Left colon (tissue), 2 donors: Measurements from ENCODE around the gene GBA2. TPM values are rescaled to one million over a fixed set of nuclear protein-coding genes. Genes with fewer than 3 reads are reported as not detected.

ENCODE experiments used
- ATAC-seq: fragments of 200-7000 bp; cut with Tn5 transposase; one replicate; pipeline ENCODE4 v1.9.1; 2020; ENCODE audit warnings: mild to moderate bottlenecking, moderate library complexity
- DNase-seq, 2 donors: peaks; one replicate each; pipeline ENCODE4 v3.0.0-alpha.2; 2020
- intact Hi-C, 2 donors: fragments of 100-400 bp; cut with DNase I in 1 of 2; cut with micrococcal nuclease in 1 of 2; formaldehyde crosslinking; loops; one replicate each; pipeline versions ENCODE4 v1.11.2 to v1.14.0; 2022; cut with DNase I, micrococcal nuclease
- total RNA-seq, 2 donors: library from RNA; stranded (reverse); fragmentation: NEBNext Ultra II Directional; extraction: Animal tissue kit (Norgen Biotek cat#: 25700); gene quantifications; one replicate each; pipeline ENCODE4 v1.2.1, GENCODE V29; 2021
- donor health status: DM: no; HTN: no; CAD: no.
- donor health status: DM: yes; HTN: yes; CAD: no.

GBA2 gene
- total RNA-seq, 2 donors from 2014 or later, result 179 to 186 TPM

GRCh38 chr9:35771534-35771933 lies 22.5 kb upstream of the GBA2 start:
- ATAC-seq (peak; percentile 61), DNase-seq (peak in 1 of 2 donors; percentile 38)
- intact Hi-C loops, result no loop called here

GRCh38 chr9:35771075-35771433 lies 22.0 kb upstream of the GBA2 start:
- DNase-seq (no peak), ATAC-seq (peak; percentile 54)
- intact Hi-C loops, result no loop called here

GRCh38 chr9:35769763-35770162 lies 20.7 kb upstream of the GBA2 start:
- no peak for DNase-seq
- intact Hi-C loops, result no loop called here
- no peak for ATAC-seq

GRCh38 chr9:35767458-35767857 lies 18.4 kb upstream of the GBA2 start:
- ATAC-seq (no peak), DNase-seq (no peak)
- intact Hi-C loops, result no loop called here

GRCh38 chr9:35766997-35767396 lies 18.0 kb upstream of the GBA2 start:
- no peak for DNase-seq
- no peak for ATAC-seq
- intact Hi-C loops, result no loop called here

- DNase-seq (no peak), ATAC-seq (no peak)
- intact Hi-C loops, result no loop called here
These were observed 14.8 kb upstream of the GBA2 start for GRCh38 chr9:35763803-35764202.

GRCh38 chr9:35763181-35763580 lies 14.2 kb upstream of the GBA2 start:
- ATAC-seq, result no peak
- no peak for DNase-seq
- intact Hi-C loops, result no loop called here

GRCh38 chr9:35760651-35761050 lies 11.6 kb upstream of the GBA2 start:
- intact Hi-C loops, result no loop called here
- peak in 1 of 2 donors; percentile 69 for DNase-seq
- ATAC-seq, result peak; percentile 18

GRCh38 chr9:35759795-35760194 lies 10.8 kb upstream of the GBA2 start:
- no peak for DNase-seq
- intact Hi-C loops, result no loop called here

GRCh38 chr9:35758475-35759050 lies 9.5 kb upstream of the GBA2 start:
- no peak for ATAC-seq
- intact Hi-C loops, result no loop called here
- no peak for DNase-seq

More at GRCh38 chr9:35759795-35760194, 10.8 kb upstream of the GBA2 start:
- ATAC-seq, result no peak

GRCh38 chr9:35757892-35758275 lies 8.9 kb upstream of the GBA2 start:
- no peak for DNase-seq
- ATAC-seq, result no peak
- intact Hi-C loops, result no loop called here

GRCh38 chr9:35757226-35757891 lies 8.3 kb upstream of the GBA2 start:
- ATAC-seq (peak; percentile 73), DNase-seq (peak in 1 of 2 donors; percentile 67)
- intact Hi-C loops, result no loop called here

- DNase-seq, result peak; percentile 81 to 88
- ATAC-seq, result peak; percentile 78
- intact Hi-C loops, result no loop called here
These were observed 7.5 kb upstream of the GBA2 start for GRCh38 chr9:35756275-35757225.

GRCh38 chr9:35755071-35755470 lies 6.0 kb upstream of the GBA2 start:
- intact Hi-C loops, result no loop called here

GRCh38 chr9:35754264-35754663 lies 5.2 kb upstream of the GBA2 start, which contains the start of gene MSMP:
MSMP (minus strand) TSS chr9:35754276; CDS start chr9:35754129, 147 bp downstream.
- intact Hi-C loops, result no loop called here
- no peak for DNase-seq
- ATAC-seq, result no peak

More at GRCh38 chr9:35755071-35755470, 6.0 kb upstream of the GBA2 start:
- ATAC-seq, result no peak
- no peak for DNase-seq

- ATAC-seq, result no peak
- DNase-seq, result no peak
- intact Hi-C loops, result no loop called here
These were observed 4.4 kb upstream of the GBA2 start for GRCh38 chr9:35753466-35753865.

GRCh38 chr9:35750256-35750531 lies 1.2 kb upstream of the GBA2 start:
- intact Hi-C loops, result no loop called here
- DNase-seq (peak in 1 of 2 donors; percentile 30), ATAC-seq (no peak)

GRCh38 chr9:35749515-35750255 lies 657 bp upstream of the GBA2 start:
- DNase-seq (peak; percentile 75 to 78), ATAC-seq (peak; percentile 53)
- intact Hi-C loops, result no loop called here

GRCh38 chr9:35748242-35748857 lies 678 bp downstream of the GBA2 start:
- intact Hi-C loops, result no loop called here
- peak; percentile 3 for ATAC-seq
- no peak for DNase-seq
